Ovary (tissue), 9 donors: ENCODE data around the gene DMAC2. TPM values are rescaled to one million over a fixed set of nuclear protein-coding genes. Genes with fewer than 3 reads are reported as not detected.

Experiments
- DNase-seq, 5 donors: peaks; one replicate each; pipeline ENCODE4 v3.0.0-alpha.2; 2019 to 2020
- H3K27ac ChIP-seq, 2 donors: fragments of 200-600 bp; one replicate each; pipeline versions ENCODE4 v1.5.1 to v1.8.0; 2019 to 2022
- H3K27me3 ChIP-seq: fragments of 200-600 bp; one replicate; pipeline ENCODE4 v1.8.0; 2022
- H3K36me3 ChIP-seq: fragments of 200-600 bp; sonication (generic); one replicate; pipeline ENCODE4 v1.5.1; 2019
- H3K4me1 ChIP-seq: one replicate; pipeline ENCODE4 v1.8.1; 2013; ENCODE audit warnings: mild to moderate bottlenecking, moderate library complexity; ENCODE audit not compliant: insufficient read depth
- H3K4me3 ChIP-seq: fragments of 200-600 bp; sonication (generic); one replicate; pipeline ENCODE4 v1.5.1; 2017
- H3K9me3 ChIP-seq, 2 donors: fragments of 200-600 bp in 1 of 2; sonication (generic) in 1 of 2; one replicate each; pipeline versions ENCODE4 v1.5.1 to v1.8.1; 2013 to 2019; ENCODE audit warnings: mild to moderate bottlenecking in 1 of 2, moderate library complexity in 1 of 2
- EP300 ChIP-seq: sonication (generic); formaldehyde crosslinking; IDR thresholded peaks from one replicate; pipeline ENCODE4 v1.6.1; 2017; ENCODE audit warnings: antibody characterized with exemption
- POLR2A ChIP-seq: fragments of 450-650 bp; IDR thresholded peaks from one replicate; pipeline ENCODE4 v1.6.1; 2017; ENCODE audit warnings: antibody characterized with exemption, mild to moderate bottlenecking, moderate library complexity
- WGBS, 3 donors: extraction: QIAGEN DNeasy Blood & Tissue Kit in 1 of 3; methylation state at CpG; one replicate each; pipeline versions ENCODE4 v1.1.5 to v1.1.7; 2013 to 2017; 5-methylcytosine and 5-hydroxymethylcytosine counted together
- intact Hi-C, 4 donors: fragments of 100-400 bp; cut with DNase I; formaldehyde crosslinking; loops; one replicate each; pipeline versions ENCODE4 v1.11.0 to v1.15.1; 2022 to 2023
- polyA plus RNA-seq, 2 donors: library from polyadenylated mRNA; stranded (reverse); fragments of 200-250 nt in 1 of 2; fragments of 350-450 nt in 1 of 2; fragmentation: Illumina TruSeq in 1 of 2; extraction: RNeasy Lipid Tissue Mini Kit (QIAGEN cat#74804) in 1 of 2; gene quantifications; one replicate each; pipeline ENCODE4 v1.2.3, GENCODE V29; 2013 to 2014
- total RNA-seq, 7 donors: library from RNA; depleted of rRNA in 2 of 7; stranded (reverse); fragments of >200 nt in 2 of 7; fragmentation: NEBNext Ultra II Directional in 3 of 7; extraction: Animal tissue kit (Norgen Biotek cat#: 25700) in 3 of 7; gene quantifications; one replicate each; pipeline versions ENCODE4 v1.1.0 to v1.2.4, GENCODE V29; 2016 to 2023
- TF ChIP-seq, protein P1 (sequence below), 3 donors: fragments of 450-650 bp in 2 of 3; fragments of 200-600 bp in 1 of 3; IDR thresholded peaks; one replicate each; pipeline versions ENCODE4 v1.5.1 to v1.8.0; 2016 to 2022; ENCODE audit warnings: antibody characterized with exemption in 3 of 3, mild to moderate bottlenecking in 1 of 3
- donor health status: DM: no; HTN: no; CAD: no; lungs with moderate emphysema.
- donor health status: DM: no; HTN: no; CAD: no.
- donor health status: Bipolar disorder and iron deficiency.
- donor health status: DM: yes; HTN: yes; CAD: no.
- donor health status: DM: no; HTN: no; CAD: no.
- donor health status: DM: yes; HTN: yes; CAD: no.

Gene DMAC2
- total and polyA plus RNA-seq, 9 donors = 23.1 to 35.9 (median 31.1) TPM

DNA sequence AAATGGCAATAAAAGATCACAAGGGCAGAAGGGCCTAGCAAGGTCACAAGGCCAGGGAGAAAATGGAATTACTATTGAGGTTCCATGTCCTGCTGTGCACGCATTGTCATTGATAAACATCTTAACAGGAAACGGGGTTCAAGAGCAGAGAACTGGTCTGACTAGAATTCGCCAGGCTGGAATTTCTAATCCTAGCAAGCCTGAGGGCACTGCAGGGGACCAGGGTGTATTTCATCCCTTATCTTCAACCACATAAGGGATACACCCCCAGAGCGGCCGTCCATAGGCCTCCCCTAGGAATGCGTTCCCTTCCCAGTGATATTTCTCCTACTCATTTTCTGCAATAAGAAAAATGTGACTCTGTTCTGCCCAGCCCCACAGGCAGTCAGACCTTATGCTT, 22.8 kb upstream of the DMAC2 start:
- 61 to 64% (median 63%) methylated on average over 6 of the region's 6 CpGs for WGBS, 3 donors
- Histone ChIP-seq H3K4me1 (no peaks in the 10 kb centered on the region), H3K9me3 (no peaks in the 10 kb centered on the region), H3K4me3 (no peak overlapping the region), H3K27me3 (no peaks in the 10 kb centered on the region), H3K27ac (no peak overlapping the region), H3K36me3 (no peaks in the 10 kb centered on the region)
- intact Hi-C loops = no loop called here
- no peak for DNase-seq
- TF ChIP-seq, protein P1, sequence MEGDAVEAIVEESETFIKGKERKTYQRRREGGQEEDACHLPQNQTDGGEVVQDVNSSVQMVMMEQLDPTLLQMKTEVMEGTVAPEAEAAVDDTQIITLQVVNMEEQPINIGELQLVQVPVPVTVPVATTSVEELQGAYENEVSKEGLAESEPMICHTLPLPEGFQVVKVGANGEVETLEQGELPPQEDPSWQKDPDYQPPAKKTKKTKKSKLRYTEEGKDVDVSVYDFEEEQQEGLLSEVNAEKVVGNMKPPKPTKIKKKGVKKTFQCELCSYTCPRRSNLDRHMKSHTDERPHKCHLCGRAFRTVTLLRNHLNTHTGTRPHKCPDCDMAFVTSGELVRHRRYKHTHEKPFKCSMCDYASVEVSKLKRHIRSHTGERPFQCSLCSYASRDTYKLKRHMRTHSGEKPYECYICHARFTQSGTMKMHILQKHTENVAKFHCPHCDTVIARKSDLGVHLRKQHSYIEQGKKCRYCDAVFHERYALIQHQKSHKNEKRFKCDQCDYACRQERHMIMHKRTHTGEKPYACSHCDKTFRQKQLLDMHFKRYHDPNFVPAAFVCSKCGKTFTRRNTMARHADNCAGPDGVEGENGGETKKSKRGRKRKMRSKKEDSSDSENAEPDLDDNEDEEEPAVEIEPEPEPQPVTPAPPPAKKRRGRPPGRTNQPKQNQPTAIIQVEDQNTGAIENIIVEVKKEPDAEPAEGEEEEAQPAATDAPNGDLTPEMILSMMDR (IDR thresholded peaks at IDR 0.05) = no peak
- TF ChIP-seq EP300 = no peak
- no peak for TF ChIP-seq POLR2A

DNA sequence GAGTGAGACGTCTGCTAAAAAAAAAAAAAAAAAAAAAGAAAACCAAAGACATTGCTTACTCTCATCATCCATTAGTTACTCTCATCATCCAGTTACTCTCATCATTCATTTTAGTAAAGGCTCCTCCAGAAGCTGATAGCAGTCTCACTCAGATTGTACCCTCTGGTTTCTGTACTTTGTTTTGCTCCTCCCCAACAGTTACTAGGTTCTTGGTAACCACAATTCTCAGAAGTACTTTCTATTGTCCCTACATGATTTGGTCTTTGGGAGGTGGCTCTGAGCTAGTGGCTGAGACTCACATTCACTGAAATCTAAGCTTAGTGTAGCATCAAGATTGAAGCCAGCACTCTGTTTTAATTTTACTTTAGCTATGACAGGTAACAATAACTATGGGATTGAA, 17.5 kb upstream of the DMAC2 start:
- intact Hi-C loops = loop anchor here in 2 of 4 donors (10.0 kb wide), 2 partner anchors 98 to 118 kb away; partner anchors contain the start of gene CEACAM21 (in 1 of the 2)
- no peaks in the 10 kb centered on the region for H3K27me3 ChIP-seq
- TF ChIP-seq POLR2A (no peak), EP300 (no peak)
- TF ChIP-seq, protein P1 (IDR thresholded peaks at IDR 0.05) = no peak
- no peaks in the 10 kb centered on the region for H3K9me3 ChIP-seq
- WGBS, 3 donors = 13 to 21% (median 19%) methylated on average over 1 of the region's 1 CpG
- DNase-seq = no peak
- H3K4me1 ChIP-seq = peaks cover 4% of the 10 kb centered on the region
- H3K4me3 ChIP-seq = no peak overlapping the region
- H3K36me3 ChIP-seq = no peaks in the 10 kb centered on the region
- H3K27ac ChIP-seq = no peak overlapping the region

DNA sequence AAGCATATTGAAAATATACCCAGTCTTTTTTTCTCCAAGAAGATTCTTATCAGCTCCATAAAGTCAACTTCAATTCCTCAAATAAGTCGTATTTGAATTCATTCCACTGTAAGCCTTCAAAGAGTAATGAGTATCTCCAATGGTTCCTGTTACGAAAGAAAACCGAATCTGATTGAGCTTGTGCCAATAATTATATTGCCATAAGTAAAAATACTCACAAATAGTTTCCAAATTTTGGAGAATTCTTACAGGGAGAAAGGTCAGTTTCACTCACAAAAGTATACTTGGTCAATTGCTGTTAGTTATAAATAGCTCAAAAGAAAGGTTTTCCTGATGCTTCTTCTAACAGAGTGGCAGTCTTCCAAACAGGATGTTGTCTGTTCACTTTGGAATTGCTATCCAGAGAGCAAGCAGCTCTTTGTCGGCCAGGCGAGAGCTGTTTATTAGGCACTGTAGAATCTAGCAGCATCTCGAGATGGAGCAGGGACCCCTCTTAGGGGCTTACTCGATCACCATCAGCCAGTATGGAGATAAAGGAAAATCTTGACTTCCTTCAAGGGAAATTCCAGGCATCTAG, 16.7 kb upstream of the DMAC2 start:
- TF ChIP-seq EP300 (no peak), POLR2A (no peak)
- TF ChIP-seq, protein P1 (IDR thresholded peaks at IDR 0.05) = no peak
- WGBS, 3 donors = 3 to 6% (median 3%) methylated on average over 7 of the region's 7 CpGs

DNA sequence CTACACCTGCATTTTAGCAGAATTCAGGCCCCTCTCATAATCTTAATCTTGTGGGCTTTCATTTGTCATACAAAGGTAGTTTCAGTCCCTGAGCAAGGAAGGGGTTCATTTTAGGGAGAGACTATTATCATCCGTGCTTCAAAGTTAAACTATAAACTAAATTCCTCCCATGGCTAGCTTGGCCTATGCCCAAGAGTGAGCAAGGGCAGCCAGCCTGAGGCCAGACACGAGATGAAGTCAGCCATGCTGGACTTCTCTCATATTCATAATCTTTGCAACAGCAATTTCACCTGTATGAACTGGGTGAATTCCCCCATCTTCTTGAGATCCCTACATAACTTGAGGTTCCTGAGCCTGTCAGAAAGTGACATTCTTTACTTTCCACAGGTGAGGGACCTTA, 16.2 kb upstream of the DMAC2 start:
- Histone ChIP-seq H3K27me3 (no peaks in the 10 kb centered on the region), H3K9me3 (no peaks in the 10 kb centered on the region), H3K4me1 (peaks cover 4% of the 10 kb centered on the region), H3K4me3 (no peak overlapping the region), H3K27ac (no peak overlapping the region), H3K36me3 (no peaks in the 10 kb centered on the region)
- no peak for DNase-seq
- intact Hi-C loops = loop anchor here in 2 of 4 donors (10.0 kb wide), 2 partner anchors 99 to 119 kb away; partner anchors contain the start of gene CEACAM21 (in 1 of the 2)
- TF ChIP-seq EP300 = no peak
- WGBS, 3 donors = 0 to 3% (median 2%) methylated on average over 2 of the region's 2 CpGs

More for the DNA sequence above, 16.7 kb upstream of the DMAC2 start:
- Histone ChIP-seq H3K4me3 (no peak overlapping the region), H3K9me3 (no peaks in the 10 kb centered on the region), H3K27ac (peak overlapping the region in 1 of 2 donors; percentile 4), H3K27me3 (no peaks in the 10 kb centered on the region), H3K4me1 (peaks cover 4% of the 10 kb centered on the region), H3K36me3 (no peaks in the 10 kb centered on the region)
- DNase-seq = no peak
- intact Hi-C loops = loop anchor here in 2 of 4 donors (10.0 kb wide), 2 partner anchors 98 to 118 kb away; partner anchors contain the start of gene CEACAM21 (in 1 of the 2)

DNA sequence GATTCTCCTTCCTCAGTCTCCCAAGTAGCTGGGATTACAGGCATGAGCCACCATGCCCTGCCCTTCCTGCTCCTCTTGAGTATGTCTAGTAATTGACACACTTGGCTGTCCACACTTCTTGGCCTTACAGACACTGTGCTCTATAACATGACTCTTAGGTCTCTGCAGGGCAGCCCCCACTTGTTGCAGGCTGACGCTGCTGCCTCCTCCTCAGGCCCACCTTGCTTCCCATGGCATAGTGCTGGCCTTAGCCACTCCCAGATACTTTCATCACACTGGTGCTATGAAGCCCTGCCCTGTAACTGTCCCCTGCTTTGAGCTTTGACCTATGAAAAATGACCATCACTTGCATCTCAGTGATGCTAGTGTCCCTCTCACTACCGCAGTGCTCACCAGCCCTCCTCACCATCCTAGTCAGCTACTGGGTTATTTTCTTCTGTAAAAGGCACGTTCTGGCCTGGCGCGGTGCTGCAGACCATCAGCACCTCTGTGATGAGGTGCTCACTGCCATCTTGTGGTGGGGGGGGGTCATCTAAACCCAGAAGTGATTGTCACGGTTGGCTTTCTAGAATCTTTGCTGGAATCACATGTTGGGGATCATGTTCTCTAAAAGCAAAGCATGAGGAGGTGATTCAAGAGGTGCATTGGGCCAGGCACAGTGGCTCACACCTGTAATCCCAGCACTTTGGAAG, 13.0 kb upstream of the DMAC2 start:
- no peak overlapping the region for H3K27ac ChIP-seq
- DNase-seq = no peak
- H3K4me3 ChIP-seq = no peak overlapping the region
- H3K27me3 ChIP-seq = no peaks in the 10 kb centered on the region
- no peaks in the 10 kb centered on the region for H3K9me3 ChIP-seq
- TF ChIP-seq, protein P1 (IDR thresholded peaks at IDR 0.05) = no peak
- TF ChIP-seq POLR2A = no peak
- no peak for TF ChIP-seq EP300
- whole genome bisulfite sequencing, 3 donors = 56 to 71% (median 65%) methylated on average over 6 of the region's 6 CpGs
- H3K36me3 ChIP-seq = no peaks in the 10 kb centered on the region
- H3K4me1 ChIP-seq = peaks cover 4% of the 10 kb centered on the region
- intact Hi-C loops = loop anchor here (5.0 to 10.0 kb wide), 3 partner anchors 102 to 122 kb away; partner anchors contain the start of gene CEACAM21 (in 1 of the 4)
